ENCODE data around the gene COL27A1.

- TF ChIP-seq CTCF (IDR thresholded peaks at IDR 0.05) (no peak), EZH2 (IDR thresholded peaks at IDR 0.05) (no peak)
Measured at GRCh38 chr9:114282926-114283325, 127.6 kb downstream of the COL27A1 start.
